Measurements from ENCODE around the gene PIGA.

The PIGA gene, protein sequence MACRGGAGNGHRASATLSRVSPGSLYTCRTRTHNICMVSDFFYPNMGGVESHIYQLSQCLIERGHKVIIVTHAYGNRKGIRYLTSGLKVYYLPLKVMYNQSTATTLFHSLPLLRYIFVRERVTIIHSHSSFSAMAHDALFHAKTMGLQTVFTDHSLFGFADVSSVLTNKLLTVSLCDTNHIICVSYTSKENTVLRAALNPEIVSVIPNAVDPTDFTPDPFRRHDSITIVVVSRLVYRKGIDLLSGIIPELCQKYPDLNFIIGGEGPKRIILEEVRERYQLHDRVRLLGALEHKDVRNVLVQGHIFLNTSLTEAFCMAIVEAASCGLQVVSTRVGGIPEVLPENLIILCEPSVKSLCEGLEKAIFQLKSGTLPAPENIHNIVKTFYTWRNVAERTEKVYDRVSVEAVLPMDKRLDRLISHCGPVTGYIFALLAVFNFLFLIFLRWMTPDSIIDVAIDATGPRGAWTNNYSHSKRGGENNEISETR

GRCh38 chrX:15335135-15336022 is at the start of gene PIGA:
TSS of gene PIGA (minus strand) at chrX:15335523. CDS start at chrX:15331930, 3,593 bp downstream.
- DNase-seq (ENCODE audit: low read depth), result peak; percentile 95

DNA sequence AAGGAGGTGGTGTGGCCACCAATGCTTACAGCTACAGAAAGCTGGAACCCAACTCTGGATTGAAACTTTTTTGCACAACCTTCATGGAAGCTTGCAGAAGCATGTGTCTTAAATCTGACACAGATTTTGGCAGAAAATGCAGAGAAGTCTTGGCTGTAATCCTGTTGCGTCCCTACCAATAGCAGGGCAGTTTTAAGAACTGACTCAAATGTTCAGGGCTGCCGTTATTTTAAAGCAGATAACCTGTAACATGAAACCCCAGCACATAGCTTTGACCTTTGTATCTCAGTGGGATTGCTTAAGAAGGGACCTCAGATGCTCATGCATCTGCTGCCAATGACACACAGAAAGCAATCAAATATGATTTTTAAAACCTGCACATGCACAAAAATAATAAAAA is 49.0 kb upstream of the PIGA start, which contains the start of gene VEGFD:
VEGFD (minus strand) TSS at position 110 of the 400 bp plus-strand sequence. CDS start 467 bp downstream, outside the sequence.
- DNase-seq (ENCODE audit: low read depth), result peak; percentile 53

DNA sequence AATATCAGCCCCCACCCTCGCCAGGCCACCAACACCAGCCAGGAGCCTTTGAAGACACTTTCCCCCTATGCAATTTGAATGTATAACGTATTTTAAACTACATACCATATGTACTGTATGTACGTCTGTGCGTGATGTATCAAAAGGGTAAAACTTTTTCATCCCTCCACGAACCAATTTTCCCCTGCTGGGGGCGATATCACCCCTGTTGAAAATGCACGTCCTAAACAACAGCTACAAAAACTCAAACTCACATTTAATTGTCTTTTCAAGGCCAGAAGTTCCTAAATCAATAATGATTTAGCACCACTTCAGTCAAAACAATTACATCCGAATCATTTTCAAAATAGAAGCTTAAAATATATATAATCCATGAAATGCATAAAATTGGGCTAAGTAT is 47.5 kb upstream of the PIGA start:
- DNase-seq (ENCODE audit: low read depth), result no peak

- no peak for DNase-seq (ENCODE audit: low read depth)
Observed at GRCh38 chrX:15376956-15377355, 41.6 kb upstream of the PIGA start.

DNA sequence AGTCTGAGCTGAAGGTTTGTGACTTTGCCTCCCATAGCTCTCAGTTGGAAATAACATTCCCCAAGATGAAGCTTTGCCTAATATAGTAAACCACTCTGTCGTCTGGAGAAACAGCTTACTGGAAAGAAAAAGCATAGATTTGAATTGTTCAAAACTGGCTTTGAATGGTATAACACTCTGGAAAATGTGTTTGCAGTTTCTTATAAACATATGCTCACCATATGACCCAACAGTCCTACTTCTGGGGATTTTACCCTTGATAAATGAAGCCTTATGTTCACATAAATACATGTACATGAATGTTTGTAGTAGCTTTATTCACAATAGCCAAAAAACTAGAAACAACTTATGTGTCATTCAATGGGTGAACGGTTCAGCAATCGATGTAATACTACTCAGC is 38.7 kb upstream of the PIGA start:
- DNase-seq (ENCODE audit: low read depth), result no peak

- no peak for DNase-seq (ENCODE audit: low read depth)
Observed at GRCh38 chrX:15366506-15367352, 31.4 kb upstream of the PIGA start.

DNA sequence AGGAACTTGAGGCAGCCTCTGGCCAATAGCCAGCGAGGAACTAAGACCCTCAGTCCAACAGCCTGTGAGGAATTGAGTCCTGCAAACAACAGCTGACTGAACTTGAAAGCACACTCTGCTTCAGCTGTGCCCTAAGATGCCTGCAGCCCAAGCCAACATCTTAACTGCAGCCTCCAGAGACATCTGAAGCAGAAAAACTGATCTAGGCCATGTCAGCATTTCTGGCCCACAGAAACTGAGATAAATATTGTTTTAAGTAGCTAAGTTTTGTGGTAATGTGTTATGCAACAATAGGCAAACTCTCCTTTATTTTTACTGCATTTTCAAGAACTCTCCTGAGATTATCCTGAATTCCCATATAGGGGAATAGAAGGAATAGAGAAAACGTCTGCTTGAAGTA is 24.4 kb upstream of the PIGA start:
- DNase-seq (ENCODE audit: low read depth), result no peak

DNA sequence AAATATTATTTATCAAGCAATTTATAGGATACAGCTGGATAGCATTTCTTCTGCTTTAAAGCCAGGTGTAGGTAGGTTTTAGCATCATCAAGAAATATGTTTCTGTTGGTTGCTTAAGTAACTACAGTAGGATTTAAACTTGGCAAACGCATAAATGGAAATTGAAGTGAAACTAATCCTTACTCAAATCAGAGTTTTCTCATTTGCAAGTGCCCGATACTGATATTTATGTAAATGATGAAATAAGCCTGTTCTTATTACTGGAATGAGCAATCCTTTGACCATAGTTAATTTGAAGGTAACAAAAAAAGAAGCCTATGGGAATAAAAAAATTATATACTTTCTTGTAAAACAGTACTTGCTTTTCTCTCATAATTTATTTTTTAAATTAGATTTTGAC is 23.2 kb upstream of the PIGA start:
- no peak for DNase-seq (ENCODE audit: low read depth)

- DNase-seq (ENCODE audit: low read depth), result peak; percentile 76
Observed at GRCh38 chrX:15356444-15356843, 21.1 kb upstream of the PIGA start.

DNA sequence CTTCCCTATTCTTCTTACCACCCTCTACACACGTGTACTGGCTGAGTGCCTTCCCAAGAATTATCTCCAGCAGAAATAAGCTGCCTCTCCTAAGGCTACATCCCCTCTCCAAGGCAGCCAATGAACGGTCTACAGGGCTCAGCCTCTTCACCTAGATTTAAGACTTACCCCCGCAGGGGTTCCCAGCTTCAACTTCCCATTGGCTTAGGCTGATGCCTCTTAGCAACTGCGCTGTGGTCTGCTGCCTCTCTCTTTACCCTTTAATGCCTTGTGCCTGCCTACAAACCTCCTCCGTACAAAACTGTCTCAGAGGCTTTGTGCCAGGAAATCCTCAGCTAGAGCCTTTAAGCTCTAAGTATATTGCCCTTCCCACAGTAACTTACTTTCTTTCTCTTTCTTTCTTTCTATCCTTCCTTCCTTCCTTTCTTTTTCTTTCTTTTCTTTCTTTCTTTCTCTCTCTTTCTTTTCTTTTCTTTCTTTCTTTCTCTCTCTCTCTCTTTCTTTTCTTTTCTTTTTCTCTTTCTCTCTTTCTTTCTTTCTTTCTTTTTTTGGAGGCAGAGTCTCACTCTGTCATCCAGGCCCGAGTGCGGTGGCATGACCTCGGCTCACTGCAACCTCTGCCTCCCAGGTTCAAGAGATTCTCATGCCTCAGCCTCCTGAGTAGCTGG is 15.1 kb upstream of the PIGA start:
- DNase-seq (ENCODE audit: low read depth), result no peak

DNA sequence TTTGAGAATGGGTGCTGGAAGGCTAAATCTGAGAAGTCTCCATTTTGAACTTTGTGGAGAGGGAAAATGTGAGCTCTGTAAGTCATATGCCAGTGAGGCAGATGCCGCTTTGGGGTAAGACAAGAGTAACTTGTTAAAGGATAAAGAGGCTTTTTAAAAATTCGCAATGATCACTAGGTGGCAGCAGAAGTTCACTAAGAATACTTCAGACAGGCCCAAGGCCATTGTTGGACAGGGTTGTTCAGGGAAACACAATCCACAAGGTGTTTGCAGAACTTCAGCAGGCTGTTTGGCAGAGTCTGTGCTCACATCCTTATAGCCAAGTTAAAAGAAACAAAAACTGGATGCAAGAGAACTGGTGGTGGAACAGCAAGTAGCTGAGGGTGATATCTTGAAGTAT is 13.7 kb upstream of the PIGA start:
- peak; percentile 58 for DNase-seq (ENCODE audit: low read depth)

DNA sequence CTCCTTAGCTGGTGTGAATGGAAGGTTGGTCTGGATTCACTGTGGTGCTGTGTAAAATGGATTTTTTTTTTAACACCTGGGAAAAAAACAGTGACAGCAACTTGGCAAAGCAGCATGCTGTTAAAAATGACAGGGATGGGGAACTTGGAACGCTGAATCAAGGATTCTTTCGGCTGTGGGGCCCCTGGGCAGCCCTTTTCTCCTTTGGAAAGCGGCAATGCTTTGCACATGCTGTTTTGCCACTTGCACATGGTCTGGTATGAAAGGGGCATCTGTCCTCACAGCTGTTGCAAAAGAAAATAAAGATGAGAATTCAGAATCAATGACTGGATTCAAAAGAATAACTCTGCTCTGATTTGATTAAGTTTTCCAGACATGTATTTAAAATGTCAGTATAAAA is 10.7 kb upstream of the PIGA start:
- no peak for DNase-seq (ENCODE audit: low read depth)

DNA sequence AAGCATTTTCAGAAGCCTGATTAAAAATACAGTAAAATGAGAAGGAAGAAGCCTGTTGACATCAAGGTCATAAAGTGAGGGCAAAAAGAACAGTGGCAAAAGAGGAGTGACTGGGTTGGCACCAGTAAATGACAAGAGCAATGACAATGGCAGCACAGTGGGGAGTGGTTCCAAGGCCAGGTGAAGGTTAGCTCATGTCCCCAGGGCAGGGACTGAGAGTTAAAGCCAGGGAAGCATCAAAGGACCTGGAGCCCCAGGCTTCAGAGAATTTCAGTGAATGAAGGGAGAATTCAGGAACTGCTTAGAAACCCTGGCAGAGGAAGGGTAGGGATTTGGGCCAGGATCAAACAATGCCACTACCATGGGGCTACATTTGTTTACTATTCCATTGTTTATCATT is 8.8 kb upstream of the PIGA start:
- no peak for DNase-seq (ENCODE audit: low read depth)

GRCh38 chrX:15343075-15343476 is 7.8 kb upstream of the PIGA start:
- peak; percentile 88 for DNase-seq (ENCODE audit: low read depth)

DNA sequence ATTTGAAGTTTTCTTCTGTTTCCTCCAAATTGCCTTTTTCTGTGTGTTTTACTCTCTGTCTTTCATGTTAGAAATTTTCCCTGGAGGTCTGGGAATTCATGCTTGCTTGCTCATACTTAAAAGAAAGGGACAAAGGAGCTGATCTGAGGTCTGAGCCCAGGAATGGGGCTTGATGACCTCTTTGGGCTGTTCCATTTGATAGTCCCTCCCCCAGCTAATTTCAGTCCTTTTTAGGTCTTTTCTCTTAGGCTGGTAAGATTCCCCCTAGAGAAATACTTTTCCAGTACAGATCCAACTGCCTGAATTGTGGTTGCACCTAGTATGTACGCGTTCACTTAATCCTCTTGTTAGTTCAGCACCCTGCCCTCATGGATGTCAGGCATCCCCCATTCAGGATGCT is 5.5 kb upstream of the PIGA start:
- DNase-seq (ENCODE audit: low read depth), result no peak

- peak; percentile 47 for DNase-seq (ENCODE audit: low read depth)
Observed at GRCh38 chrX:15336023-15336413, 695 bp upstream of the PIGA start.

DNA sequence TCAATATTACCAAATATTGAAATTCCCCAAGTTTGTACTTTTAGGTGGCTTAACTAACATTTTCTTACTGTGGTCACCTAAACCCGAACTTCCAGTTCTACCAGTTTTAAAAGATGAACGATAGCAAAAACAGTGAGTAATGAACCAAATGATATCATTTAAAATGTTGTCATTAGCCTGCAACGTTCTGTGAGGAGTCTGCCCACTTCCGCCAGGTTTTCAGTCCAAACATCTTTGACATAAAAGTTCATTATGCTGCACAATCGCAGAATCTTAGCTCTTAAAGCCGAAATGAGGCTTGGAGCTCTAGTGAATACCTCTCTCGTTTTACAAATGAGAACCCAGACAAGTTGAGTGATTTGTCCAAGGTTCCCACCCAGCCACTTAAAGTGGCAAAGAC is 762 bp downstream of the PIGA start:
- DNase-seq (ENCODE audit: low read depth), result no peak

GRCh38 chrX:15328821-15329220 is 6.5 kb downstream of the PIGA start:
- no peak for DNase-seq (ENCODE audit: low read depth)

DNA sequence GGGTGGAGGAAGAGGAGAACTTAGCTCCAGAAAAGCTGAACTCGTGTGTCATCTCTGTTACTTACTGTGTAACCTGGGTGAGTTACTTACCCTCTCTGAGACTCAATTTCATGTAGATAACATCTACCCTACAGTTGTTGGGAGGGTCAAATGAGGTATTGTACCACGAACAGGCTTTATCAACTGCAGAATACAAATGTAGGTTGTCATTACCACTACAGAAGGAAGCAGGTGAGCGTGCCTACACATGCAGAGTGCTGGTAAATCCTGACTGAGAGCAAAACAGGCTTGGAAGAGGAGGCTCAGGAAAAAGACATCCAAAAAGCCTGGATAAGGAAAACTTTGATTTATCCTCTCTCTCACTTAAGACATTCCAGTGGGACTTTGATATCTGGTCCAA is 7.2 kb downstream of the PIGA start:
- DNase-seq (ENCODE audit: low read depth), result no peak

DNA sequence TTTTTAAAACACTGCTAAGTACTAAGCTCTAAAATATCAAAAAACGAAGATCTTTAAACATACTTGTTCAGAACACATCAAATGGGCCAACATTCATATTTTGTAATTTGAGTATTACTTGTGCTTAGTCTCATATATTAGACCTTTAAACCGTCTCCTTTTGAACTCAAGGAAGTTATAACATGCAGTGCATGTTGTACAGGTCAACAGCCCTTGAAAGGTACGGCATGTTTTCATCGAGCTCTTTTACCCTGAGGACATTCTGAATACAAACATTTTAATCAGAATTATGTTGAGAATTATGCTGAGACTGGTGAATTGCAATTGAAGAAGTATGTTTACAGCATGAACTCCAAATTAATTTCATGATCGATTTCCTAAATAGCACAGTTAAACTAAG is 12.9 kb downstream of the PIGA start:
- no peak for DNase-seq (ENCODE audit: low read depth)

- peak; percentile 19 for DNase-seq (ENCODE audit: low read depth)
Observed at GRCh38 chrX:15322072-15322471, 13.3 kb downstream of the PIGA start.

All from amniotic epithelial cell (primary cell).